ENCODE data around the gene DLG4. TPM values are rescaled to one million over a fixed set of nuclear protein-coding genes. Genes with fewer than 3 reads are reported as not detected.
A peak's percentile ranks its signal among the peaks of the same experiment; 100 is the strongest.

DLG4 gene
- total RNA-seq, 3 donors from 2014 or later, result 4.1 to 34.5 (median 6.6) TPM

- Histone ChIP-seq H3K36me3 (ENCODE audit: low read depth) (no peaks in the 10 kb centered on the region), H3K4me3 (no peak overlapping the region), H3K9me3 (no peaks in the 10 kb centered on the region), H3K4me1 (ENCODE audit: low read depth) (no peaks in the 10 kb centered on the region)
- no peak for ATAC-seq
- intact Hi-C loops (cut with DNase I, micrococcal nuclease), result no loop called here
- TF ChIP-seq CTCF (IDR thresholded peaks at IDR 0.05), result no peak
- DNase-seq, result no peak
These were observed 63.2 kb downstream of the DLG4 start for GRCh38 chr17:7156342-7156940.

- DNase-seq (no peak), ATAC-seq (peak; percentile 42)
- H3K36me3 ChIP-seq (ENCODE audit: low read depth), result no peaks in the 10 kb centered on the region
- no peaks in the 10 kb centered on the region for H3K9me3 ChIP-seq
- intact Hi-C loops (cut with DNase I, micrococcal nuclease), result no loop called here
- no peak overlapping the region for H3K4me3 ChIP-seq
- no peak for TF ChIP-seq CTCF (IDR thresholded peaks at IDR 0.05)
- no peaks in the 10 kb centered on the region for H3K4me1 ChIP-seq (ENCODE audit: low read depth)
These were observed 71.9 kb downstream of the DLG4 start for GRCh38 chr17:7147772-7148171.

- Histone ChIP-seq H3K36me3 (ENCODE audit: low read depth) (no peaks in the 10 kb centered on the region), H3K9me3 (no peaks in the 10 kb centered on the region), H3K4me3 (no peak overlapping the region), H3K4me1 (ENCODE audit: low read depth) (peaks cover 6% of the 10 kb centered on the region)
- intact Hi-C loops (cut with DNase I, micrococcal nuclease), result no loop called here
- no peak for DNase-seq
- ATAC-seq, result no peak
- TF ChIP-seq CTCF (IDR thresholded peaks at IDR 0.05), result no peak
These were observed 73.5 kb downstream of the DLG4 start for GRCh38 chr17:7146115-7146514.

GRCh38 chr17:7144213-7144612 lies 75.4 kb downstream of the DLG4 start:
- no peak overlapping the region for H3K4me3 ChIP-seq
- no peaks in the 10 kb centered on the region for H3K36me3 ChIP-seq (ENCODE audit: low read depth)
- intact Hi-C loops (cut with DNase I, micrococcal nuclease), result no loop called here
- H3K4me1 ChIP-seq (ENCODE audit: low read depth), result peaks cover 11% of the 10 kb centered on the region
- no peaks in the 10 kb centered on the region for H3K9me3 ChIP-seq
- no peak for TF ChIP-seq CTCF (IDR thresholded peaks at IDR 0.05)
- ATAC-seq (no peak), DNase-seq (no peak)

GRCh38 chr17:7141824-7142223 lies 77.8 kb downstream of the DLG4 start:
- no peak overlapping the region for H3K4me3 ChIP-seq
- H3K4me1 ChIP-seq (ENCODE audit: low read depth), result peaks cover 12% of the 10 kb centered on the region
- DNase-seq (peak in 2 of 3 donors; percentile 56 to 84), ATAC-seq (peak; percentile 69)
- intact Hi-C loops (cut with DNase I, micrococcal nuclease), result no loop called here
- no peaks in the 10 kb centered on the region for H3K36me3 ChIP-seq (ENCODE audit: low read depth)
- no peaks in the 10 kb centered on the region for H3K9me3 ChIP-seq
- no peak for TF ChIP-seq CTCF (IDR thresholded peaks at IDR 0.05)

GRCh38 chr17:7139400-7139799 lies 80.2 kb downstream of the DLG4 start:
- intact Hi-C loops (cut with DNase I, micrococcal nuclease), result loop anchor here in 1 of 2 donors (5.0 kb wide), 1 partner anchor 87 kb away; no protein-coding TSS in a partner anchor
- Histone ChIP-seq H3K4me3 (no peak overlapping the region), H3K4me1 (ENCODE audit: low read depth) (peaks cover 12% of the 10 kb centered on the region), H3K9me3 (no peaks in the 10 kb centered on the region), H3K36me3 (ENCODE audit: low read depth) (no peaks in the 10 kb centered on the region)
- TF ChIP-seq CTCF (IDR thresholded peaks at IDR 0.05), result no peak
- peak in 2 of 3 donors; percentile 48 to 57 for DNase-seq
- peak; percentile 87 for ATAC-seq

Data from mucosa of descending colon (tissue), 3 donors.